GM18867 (cell line): ENCODE data around the gene RPL29.
"Not testable (repeated sequence)": the region's sequence is repeated elsewhere in the genome, so short reads cannot be mapped to it uniquely, and the experiment has no call there.

Experiments used
- ATAC-seq: cut with Tn5 transposase; IDR thresholded peaks from one replicate; pipeline ENCODE4 v1.9.1; 2021; ENCODE audit warnings: mild to moderate bottlenecking, moderate library complexity; ENCODE audit not compliant: unreplicated experiment

Gene RPL29

GRCh38 chr3:51995346-51996163 is at the start of gene RPL29:
RPL29 (minus strand) TSS chr3:51995895; CDS start chr3:51995461, 434 bp downstream.
- peak; percentile 80 for ATAC-seq

GRCh38 chr3:52044869-52045619 is 49.3 kb upstream of the RPL29 start:
- ATAC-seq: no peak

- no peak for ATAC-seq
These were observed 48.1 kb upstream of the RPL29 start for GRCh38 chr3:52043750-52044149.

- not testable (repeated sequence) for ATAC-seq
These were observed 47.3 kb upstream of the RPL29 start for GRCh38 chr3:52043039-52043438.

- no peak for ATAC-seq
These were observed 45.5 kb upstream of the RPL29 start for GRCh38 chr3:52041118-52041731.

- no peak for ATAC-seq
These were observed 44.9 kb upstream of the RPL29 start for GRCh38 chr3:52040600-52040999.

- no peak for ATAC-seq
These were observed 44.2 kb upstream of the RPL29 start for GRCh38 chr3:52039846-52040245.

- ATAC-seq: no peak
These were observed 43.7 kb upstream of the RPL29 start for GRCh38 chr3:52039426-52039825.

- ATAC-seq: no peak
These were observed 42.5 kb upstream of the RPL29 start for GRCh38 chr3:52038227-52038626.

- ATAC-seq: no peak
These were observed 41.6 kb upstream of the RPL29 start for GRCh38 chr3:52037291-52037690.

- ATAC-seq: no peak
These were observed 41.1 kb upstream of the RPL29 start for GRCh38 chr3:52036829-52037228.

- peak; percentile 80 for ATAC-seq
These were observed 40.6 kb upstream of the RPL29 start for GRCh38 chr3:52036222-52036694.

- no peak for ATAC-seq
These were observed 39.0 kb upstream of the RPL29 start for GRCh38 chr3:52034651-52035050.

- no peak for ATAC-seq
These were observed 38.5 kb upstream of the RPL29 start for GRCh38 chr3:52034212-52034611.

GRCh38 chr3:52033748-52034147 is 38.1 kb upstream of the RPL29 start:
- ATAC-seq: not testable (repeated sequence)

GRCh38 chr3:52032702-52033408 is 37.2 kb upstream of the RPL29 start:
- ATAC-seq: no peak

GRCh38 chr3:52031896-52032295 is 36.2 kb upstream of the RPL29 start:
- no peak for ATAC-seq

GRCh38 chr3:52030714-52031310 is 35.1 kb upstream of the RPL29 start:
- no peak for ATAC-seq

GRCh38 chr3:52029535-52029934 is 33.8 kb upstream of the RPL29 start:
- ATAC-seq: no peak

GRCh38 chr3:52029053-52029452 is 33.4 kb upstream of the RPL29 start:
- ATAC-seq: no peak

GRCh38 chr3:52028572-52028971 is 32.9 kb upstream of the RPL29 start:
- ATAC-seq: no peak
